ENCODE results near the gene TFF3.

DNA sequence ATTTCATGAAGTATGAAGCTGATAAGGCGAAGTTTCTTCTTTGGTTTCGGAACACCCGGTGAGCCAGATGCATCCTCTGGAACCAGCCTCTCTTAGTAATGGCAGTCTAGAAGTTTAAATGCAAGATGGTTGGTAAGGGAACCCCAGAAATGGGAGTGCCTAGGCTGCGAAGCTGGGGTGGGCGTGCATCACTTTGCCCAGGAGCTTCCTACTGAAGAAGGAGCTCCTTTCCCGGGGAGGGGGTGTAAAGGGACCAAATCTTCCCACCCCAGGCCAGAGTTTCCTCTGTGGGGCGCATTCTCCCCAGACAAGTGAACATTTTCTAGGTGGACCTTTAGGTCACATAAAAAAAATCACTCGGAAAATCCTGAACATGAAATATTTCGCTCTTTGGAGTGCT is 31.2 kb upstream of the TFF3 start:
- TF ChIP-seq, protein P1, sequence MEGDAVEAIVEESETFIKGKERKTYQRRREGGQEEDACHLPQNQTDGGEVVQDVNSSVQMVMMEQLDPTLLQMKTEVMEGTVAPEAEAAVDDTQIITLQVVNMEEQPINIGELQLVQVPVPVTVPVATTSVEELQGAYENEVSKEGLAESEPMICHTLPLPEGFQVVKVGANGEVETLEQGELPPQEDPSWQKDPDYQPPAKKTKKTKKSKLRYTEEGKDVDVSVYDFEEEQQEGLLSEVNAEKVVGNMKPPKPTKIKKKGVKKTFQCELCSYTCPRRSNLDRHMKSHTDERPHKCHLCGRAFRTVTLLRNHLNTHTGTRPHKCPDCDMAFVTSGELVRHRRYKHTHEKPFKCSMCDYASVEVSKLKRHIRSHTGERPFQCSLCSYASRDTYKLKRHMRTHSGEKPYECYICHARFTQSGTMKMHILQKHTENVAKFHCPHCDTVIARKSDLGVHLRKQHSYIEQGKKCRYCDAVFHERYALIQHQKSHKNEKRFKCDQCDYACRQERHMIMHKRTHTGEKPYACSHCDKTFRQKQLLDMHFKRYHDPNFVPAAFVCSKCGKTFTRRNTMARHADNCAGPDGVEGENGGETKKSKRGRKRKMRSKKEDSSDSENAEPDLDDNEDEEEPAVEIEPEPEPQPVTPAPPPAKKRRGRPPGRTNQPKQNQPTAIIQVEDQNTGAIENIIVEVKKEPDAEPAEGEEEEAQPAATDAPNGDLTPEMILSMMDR (IDR thresholded peaks at IDR 0.05): no peak
- no peak for TF ChIP-seq EP300 (IDR thresholded peaks at IDR 0.05)
- TF ChIP-seq POLR2AphosphoS5 (IDR thresholded peaks at IDR 0.05): no peak
- no peak for TF ChIP-seq POLR2A (IDR thresholded peaks at IDR 0.05)

All from suprapubic skin (tissue), 4 donors.